ENCODE results near the gene KRTAP2-2. TPM values are rescaled to one million over a fixed set of nuclear protein-coding genes. Genes with fewer than 3 reads are reported as not detected.

The KRTAP2-2 gene
- total RNA-seq, 1 donor from 2014 or later, result not detected

DNA sequence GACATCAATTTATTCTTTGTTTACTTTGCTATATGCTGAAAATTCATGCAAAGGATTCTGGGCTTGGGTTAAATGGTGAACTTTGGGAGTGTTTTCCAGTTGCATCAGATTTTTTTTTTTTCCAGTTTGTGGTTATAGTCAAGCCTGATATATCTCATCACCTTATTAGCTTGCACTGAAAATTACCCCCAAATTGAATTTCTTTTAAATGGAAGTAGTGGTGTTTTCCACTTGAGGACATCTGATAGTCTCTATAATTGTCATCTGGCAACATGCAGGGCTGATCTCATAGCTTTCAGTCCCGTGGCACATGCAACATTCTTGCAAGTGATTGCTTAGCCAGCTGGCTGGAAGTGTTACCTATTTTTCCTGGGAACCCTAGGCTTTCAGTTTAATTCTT is 41.4 kb downstream of the KRTAP2-2 start:
- no peaks in the 10 kb centered on the region for H3K9me3 Mint-ChIP-seq (ENCODE audit: low read depth)
- H3K4me3 Mint-ChIP-seq (ENCODE audit: low read depth), result no peak overlapping the region
- no peaks in the 10 kb centered on the region for H3K27me3 Mint-ChIP-seq
- peaks cover 17% of the 10 kb centered on the region for H3K4me1 Mint-ChIP-seq (ENCODE audit: low read depth)
- H3K27ac Mint-ChIP-seq, result no peak overlapping the region
- TF ChIP-seq, protein P1, sequence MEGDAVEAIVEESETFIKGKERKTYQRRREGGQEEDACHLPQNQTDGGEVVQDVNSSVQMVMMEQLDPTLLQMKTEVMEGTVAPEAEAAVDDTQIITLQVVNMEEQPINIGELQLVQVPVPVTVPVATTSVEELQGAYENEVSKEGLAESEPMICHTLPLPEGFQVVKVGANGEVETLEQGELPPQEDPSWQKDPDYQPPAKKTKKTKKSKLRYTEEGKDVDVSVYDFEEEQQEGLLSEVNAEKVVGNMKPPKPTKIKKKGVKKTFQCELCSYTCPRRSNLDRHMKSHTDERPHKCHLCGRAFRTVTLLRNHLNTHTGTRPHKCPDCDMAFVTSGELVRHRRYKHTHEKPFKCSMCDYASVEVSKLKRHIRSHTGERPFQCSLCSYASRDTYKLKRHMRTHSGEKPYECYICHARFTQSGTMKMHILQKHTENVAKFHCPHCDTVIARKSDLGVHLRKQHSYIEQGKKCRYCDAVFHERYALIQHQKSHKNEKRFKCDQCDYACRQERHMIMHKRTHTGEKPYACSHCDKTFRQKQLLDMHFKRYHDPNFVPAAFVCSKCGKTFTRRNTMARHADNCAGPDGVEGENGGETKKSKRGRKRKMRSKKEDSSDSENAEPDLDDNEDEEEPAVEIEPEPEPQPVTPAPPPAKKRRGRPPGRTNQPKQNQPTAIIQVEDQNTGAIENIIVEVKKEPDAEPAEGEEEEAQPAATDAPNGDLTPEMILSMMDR (IDR thresholded peaks at IDR 0.05; ENCODE audit: unreplicated experiment), result no peak
- H3K36me3 Mint-ChIP-seq (ENCODE audit: insufficient read depth), result no peaks in the 10 kb centered on the region
- DNase-seq (ENCODE audit: low spot score, unreplicated experiment), result no peak

DNA sequence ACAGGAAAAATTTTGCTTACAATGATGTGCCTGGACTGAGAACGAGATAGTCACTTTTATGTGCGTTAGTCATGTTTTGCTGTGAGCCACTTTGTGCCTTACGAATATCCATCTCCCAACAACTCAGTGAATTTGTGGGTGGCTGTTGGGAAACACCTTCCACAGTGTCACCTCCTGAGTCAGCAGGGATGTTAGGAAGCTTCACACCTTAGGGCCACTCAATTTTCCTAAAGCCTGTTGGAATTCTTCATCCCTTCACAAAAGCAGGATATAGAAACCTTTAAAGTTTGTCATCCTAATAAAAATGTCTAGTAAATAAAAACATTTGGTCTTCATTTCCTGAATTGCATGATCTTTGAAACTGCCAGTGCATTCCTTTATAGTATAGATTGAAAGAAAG is 41.8 kb downstream of the KRTAP2-2 start:
- no peaks in the 10 kb centered on the region for H3K9me3 Mint-ChIP-seq (ENCODE audit: low read depth)
- TF ChIP-seq, protein P1 (IDR thresholded peaks at IDR 0.05; ENCODE audit: unreplicated experiment), result no peak

DNA sequence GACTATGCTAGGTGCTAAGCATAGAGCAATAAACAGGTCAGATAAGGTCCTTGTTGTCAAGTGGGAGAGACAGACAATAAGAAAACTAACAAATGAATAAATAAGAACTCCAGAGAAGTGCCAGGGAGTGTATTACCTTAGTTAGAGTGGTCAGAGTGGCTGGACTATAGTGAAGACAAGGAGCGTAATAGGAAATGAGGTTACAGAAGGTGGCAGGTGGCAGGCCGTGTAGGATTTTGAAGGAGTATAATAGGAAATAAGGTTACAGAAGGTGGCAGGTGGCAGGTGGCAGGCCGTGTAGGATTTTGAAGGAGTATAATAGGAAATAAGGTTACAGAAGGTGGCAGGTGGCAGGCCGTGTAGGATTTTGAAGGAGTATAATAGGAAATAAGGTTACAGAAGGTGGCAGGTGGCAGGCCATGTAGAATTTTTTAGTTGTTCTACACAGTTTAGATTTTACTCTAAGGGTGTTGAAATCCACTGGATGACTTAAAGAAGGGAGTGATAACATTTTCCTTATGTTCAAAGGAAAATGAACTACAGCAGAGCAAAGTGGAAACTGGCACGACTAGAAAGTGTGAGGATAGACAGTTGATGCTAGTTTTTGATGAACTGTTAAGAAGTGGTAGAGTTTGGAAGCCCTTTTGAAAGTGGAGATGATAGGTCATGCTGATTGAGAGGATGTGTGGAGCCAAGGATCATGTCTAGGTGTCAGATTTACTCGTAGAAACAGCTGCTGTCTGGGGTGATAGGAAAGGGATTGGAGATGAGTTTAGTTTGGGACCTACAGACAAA is 42.5 kb downstream of the KRTAP2-2 start:
- Mint-ChIP-seq H3K4me3 (ENCODE audit: low read depth) (no peak overlapping the region), H3K36me3 (ENCODE audit: insufficient read depth) (no peaks in the 10 kb centered on the region), H3K27ac (no peak overlapping the region), H3K4me1 (ENCODE audit: low read depth) (peaks cover 19% of the 10 kb centered on the region), H3K27me3 (no peaks in the 10 kb centered on the region), H3K9me3 (ENCODE audit: low read depth) (no peaks in the 10 kb centered on the region)
- no peak for DNase-seq (ENCODE audit: low spot score, unreplicated experiment)
- TF ChIP-seq, protein P1 (IDR thresholded peaks at IDR 0.05; ENCODE audit: unreplicated experiment), result no peak

More for the DNA sequence above, 41.8 kb downstream of the KRTAP2-2 start:
- Mint-ChIP-seq H3K36me3 (ENCODE audit: insufficient read depth) (no peaks in the 10 kb centered on the region), H3K27ac (no peak overlapping the region), H3K27me3 (no peaks in the 10 kb centered on the region), H3K4me3 (ENCODE audit: low read depth) (no peak overlapping the region), H3K4me1 (ENCODE audit: low read depth) (peaks cover 19% of the 10 kb centered on the region)
- no peak for DNase-seq (ENCODE audit: low spot score, unreplicated experiment)

DNA sequence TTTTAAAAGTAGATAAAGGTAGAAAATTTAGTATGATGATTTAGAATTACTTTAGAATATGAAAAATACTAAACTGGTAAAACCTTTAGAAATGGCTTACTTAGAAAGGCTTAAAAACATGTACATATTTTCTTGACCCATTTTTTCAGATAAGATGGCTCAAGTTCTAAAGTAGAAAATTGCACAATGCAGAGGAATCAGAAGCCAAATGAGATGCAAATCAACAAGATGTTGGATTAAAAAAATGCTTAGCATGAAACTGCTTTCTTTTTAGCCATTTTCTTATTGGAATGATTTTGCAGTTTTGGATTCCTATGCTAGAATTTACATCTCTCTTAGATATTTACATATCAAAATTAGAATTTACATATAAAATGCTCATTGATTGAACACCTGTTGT is 44.6 kb downstream of the KRTAP2-2 start:
- no peaks in the 10 kb centered on the region for H3K36me3 Mint-ChIP-seq (ENCODE audit: insufficient read depth)
- H3K4me1 Mint-ChIP-seq (ENCODE audit: low read depth), result peaks cover 15% of the 10 kb centered on the region
- TF ChIP-seq, protein P1 (IDR thresholded peaks at IDR 0.05; ENCODE audit: unreplicated experiment), result no peak
- no peak for DNase-seq (ENCODE audit: low spot score, unreplicated experiment)
- H3K27ac Mint-ChIP-seq, result no peak overlapping the region
- no peak overlapping the region for H3K4me3 Mint-ChIP-seq (ENCODE audit: low read depth)
- no peaks in the 10 kb centered on the region for H3K27me3 Mint-ChIP-seq
- H3K9me3 Mint-ChIP-seq (ENCODE audit: low read depth), result no peaks in the 10 kb centered on the region

DNA sequence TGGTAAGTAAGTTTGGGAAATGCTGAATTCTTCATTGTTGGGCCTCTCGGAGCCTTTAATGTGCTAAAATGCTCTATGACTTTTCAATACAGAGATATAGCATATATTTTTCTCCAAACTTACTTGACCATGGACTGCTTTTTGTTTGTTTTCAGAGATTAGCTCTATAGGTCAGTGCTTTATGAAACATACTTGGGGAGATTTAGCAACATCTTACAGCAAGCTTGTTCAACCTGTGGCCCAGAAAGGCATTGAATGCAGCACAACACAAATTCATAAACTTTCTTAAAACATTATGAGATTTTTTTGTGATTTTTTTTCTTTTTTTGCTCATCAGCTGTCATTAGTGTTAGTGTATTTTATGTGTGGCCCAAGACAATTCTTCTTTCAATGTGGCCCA is 45.1 kb downstream of the KRTAP2-2 start:
- TF ChIP-seq, protein P1 (IDR thresholded peaks at IDR 0.05; ENCODE audit: unreplicated experiment), result no peak
- Mint-ChIP-seq H3K4me3 (ENCODE audit: low read depth) (no peak overlapping the region), H3K4me1 (ENCODE audit: low read depth) (peaks cover 15% of the 10 kb centered on the region), H3K36me3 (ENCODE audit: insufficient read depth) (no peaks in the 10 kb centered on the region), H3K27ac (no peak overlapping the region), H3K9me3 (ENCODE audit: low read depth) (no peaks in the 10 kb centered on the region), H3K27me3 (no peaks in the 10 kb centered on the region)
- DNase-seq (ENCODE audit: low spot score, unreplicated experiment), result no peak
